GM23338 (cell line): ENCODE data around the gene NUDT13. TPM values are rescaled to one million over a fixed set of nuclear protein-coding genes. Genes with fewer than 3 reads are reported as not detected.

Experiments used
- ATAC-seq: fragments of 200-7000 bp; cut with Tn5 transposase; 3 replicates; pipeline ENCODE4 v1.9.1; 2020
- DNase-seq: peaks from one replicate; pipeline ENCODE4 v3.0.0-alpha.2; 2015; ENCODE audit warnings: low spot score
- H2AFZ ChIP-seq: fragments of 200-600 bp; sonication (generic); 2 replicates; pipeline ENCODE4 v1.8.0; 2016; ENCODE audit warnings: antibody characterized with exemption, mild to moderate bottlenecking, moderate library complexity
- H3F3A ChIP-seq: fragments of 200-600 bp; sonication (generic); replicated peaks from 2 replicates; pipeline ENCODE4 v1.8.0; 2017; ENCODE audit warnings: antibody characterized with exemption, mixed run types, low read depth
- H3K27ac ChIP-seq: fragments of 200-600 bp; sonication (generic); 2 replicates; pipeline ENCODE4 v1.6.1; 2016; ENCODE audit warnings: low read depth
- H3K27me3 ChIP-seq: fragments of 200-600 bp; sonication (generic); 2 replicates; pipeline ENCODE4 v1.8.0; 2016; ENCODE audit warnings: mild to moderate bottlenecking, mixed run types, moderate library complexity; ENCODE audit not compliant: insufficient read depth
- H3K36me3 ChIP-seq: fragments of 200-600 bp; sonication (generic); 2 replicates; pipeline ENCODE4 v1.8.0; 2016; ENCODE audit warnings: mild to moderate bottlenecking; ENCODE audit not compliant: insufficient read depth
- H3K4me1 ChIP-seq: fragments of 200-600 bp; sonication (generic); 2 replicates; pipeline ENCODE4 v1.8.0; 2016; ENCODE audit warnings: mild to moderate bottlenecking, moderate library complexity; ENCODE audit not compliant: insufficient read depth
- H3K4me2 ChIP-seq: fragments of 200-600 bp; sonication (generic); 2 replicates; pipeline ENCODE4 v1.7.1; 2017; ENCODE audit warnings: mixed run types
- H3K4me3 ChIP-seq: fragments of 200-600 bp; sonication (generic); 2 replicates; pipeline ENCODE4 v1.6.1; 2016; ENCODE audit warnings: mixed run types
- H3K79me2 ChIP-seq: fragments of 200-600 bp; sonication (generic); replicated peaks from 2 replicates; pipeline ENCODE4 v1.8.0; 2017; ENCODE audit warnings: mild to moderate bottlenecking; ENCODE audit not compliant: insufficient read depth
- H3K9me2 ChIP-seq: fragments of 200-600 bp; sonication (generic); 2 replicates; pipeline ENCODE4 v1.8.0; 2017; ENCODE audit not compliant: insufficient read depth
- H4K20me1 ChIP-seq: fragments of 200-600 bp; sonication (generic); replicated peaks from 2 replicates; pipeline ENCODE4 v1.8.0; 2017; ENCODE audit warnings: mild to moderate bottlenecking; ENCODE audit not compliant: insufficient read depth
- H3K27ac Mint-ChIP-seq: 2 replicates; pipeline ENCODE4 v1.8.0; 2020; ENCODE audit warnings: inconsistent platforms, mild to moderate bottlenecking, moderate library complexity, mixed read lengths
- H3K27me3 Mint-ChIP-seq: 3 replicates; pipeline ENCODE4 v1.8.0; 2022; ENCODE audit warnings: low read depth, mild to moderate bottlenecking, moderate library complexity, mixed read lengths, inconsistent platforms; ENCODE audit not compliant: insufficient read depth, poor library complexity
- H3K36me3 Mint-ChIP-seq: 3 replicates; pipeline ENCODE4 v1.8.0; 2021; ENCODE audit warnings: low read depth, mild to moderate bottlenecking, inconsistent platforms, moderate library complexity, mixed read lengths
- H3K4me1 Mint-ChIP-seq: 3 replicates; pipeline ENCODE4 v1.8.0; 2020; ENCODE audit warnings: mild to moderate bottlenecking, inconsistent platforms, mixed read lengths
- H3K4me3 Mint-ChIP-seq: 3 replicates; pipeline ENCODE4 v1.8.0; 2021; ENCODE audit warnings: moderate library complexity, mild to moderate bottlenecking, inconsistent platforms, mixed read lengths
- H3K9me3 Mint-ChIP-seq: 3 replicates; pipeline ENCODE4 v1.8.0; 2020; ENCODE audit warnings: moderate library complexity, mild to moderate bottlenecking, inconsistent platforms, mixed read lengths
- CREB1 ChIP-seq: fragments of 250-450 bp; sonication (Bioruptor Pico); IDR thresholded peaks from 2 replicates; pipeline ENCODE4 v1.5.0; 2020; ENCODE audit warnings: low read depth, mild to moderate bottlenecking, moderate library complexity
- EZH2phosphoT487 ChIP-seq: fragments of 200-600 bp; sonication (generic); IDR thresholded peaks from one replicate; pipeline ENCODE4 v1.8.1; 2018; ENCODE audit warnings: antibody characterized with exemption; ENCODE audit not compliant: unreplicated experiment
- JUNB ChIP-seq: IDR thresholded peaks from one replicate; pipeline ENCODE4 v1.6.1; 2016; ENCODE audit warnings: antibody characterized with exemption; ENCODE audit not compliant: unreplicated experiment
- NANOG ChIP-seq: IDR thresholded peaks from 2 replicates; pipeline ENCODE4 v1.6.1; 2016; ENCODE audit warnings: antibody characterized with exemption, borderline replicate concordance
- POLR2AphosphoS5 ChIP-seq: IDR thresholded peaks from 2 replicates; pipeline ENCODE4 v1.6.1; 2016; ENCODE audit warnings: antibody characterized with exemption, low read depth
- REST ChIP-seq: IDR thresholded peaks from one replicate; pipeline ENCODE4 v1.6.1; 2018; ENCODE audit warnings: antibody characterized with exemption; ENCODE audit not compliant: unreplicated experiment
- STAT1 ChIP-seq: IDR thresholded peaks from one replicate; pipeline ENCODE4 v1.6.1; 2016; ENCODE audit warnings: antibody characterized with exemption; ENCODE audit not compliant: unreplicated experiment
- ZNF114 ChIP-seq: fragments of 250-450 bp; sonication (Bioruptor Pico); IDR thresholded peaks from 2 replicates; pipeline ENCODE4 v1.5.0; 2020; ENCODE audit warnings: mild to moderate bottlenecking, moderate library complexity
- ZNF331 ChIP-seq: fragments of 250-450 bp; sonication (Bioruptor Pico); IDR thresholded peaks from 2 replicates; pipeline ENCODE4 v1.5.0; 2020; ENCODE audit warnings: low read depth, mild to moderate bottlenecking, moderate library complexity
- polyA plus RNA-seq: library from polyadenylated mRNA; unstranded; fragments of >200 nt; fragmentation: Nextera tagmentation; extraction: Ambion mirVana; gene quantifications from 2 replicates; pipeline ENCODE4 v1.2.1, GENCODE V29; 2016
- total RNA-seq: library from RNA; depleted of rRNA; stranded (reverse); fragments of >200 nt; shearing (Covaris generic); gene quantifications from 2 replicates; pipeline ENCODE4 v1.2.3, GENCODE V29; 2014
- TF ChIP-seq, protein P1 (sequence below): IDR thresholded peaks from 2 replicates; pipeline ENCODE4 v1.6.1; 2016; ENCODE audit warnings: antibody characterized with exemption
- TF ChIP-seq, protein P2 (sequence below), 2 experiments: fragments of 200-600 bp in 1 of 2; sonication (generic) in 1 of 2; conservative IDR thresholded peaks; 2 replicates each; pipeline versions ENCODE4 v1.5.1 to v1.6.1; 2016 to 2017; ENCODE audit warnings: antibody characterized with exemption in 2 of 2, low read depth in 2 of 2, mild to moderate bottlenecking in 2 of 2, moderate library complexity in 1 of 2

The NUDT13 gene
- total and polyA plus RNA-seq, 2 experiments from 2014 or later: 1.4 to 2.2 TPM

DNA sequence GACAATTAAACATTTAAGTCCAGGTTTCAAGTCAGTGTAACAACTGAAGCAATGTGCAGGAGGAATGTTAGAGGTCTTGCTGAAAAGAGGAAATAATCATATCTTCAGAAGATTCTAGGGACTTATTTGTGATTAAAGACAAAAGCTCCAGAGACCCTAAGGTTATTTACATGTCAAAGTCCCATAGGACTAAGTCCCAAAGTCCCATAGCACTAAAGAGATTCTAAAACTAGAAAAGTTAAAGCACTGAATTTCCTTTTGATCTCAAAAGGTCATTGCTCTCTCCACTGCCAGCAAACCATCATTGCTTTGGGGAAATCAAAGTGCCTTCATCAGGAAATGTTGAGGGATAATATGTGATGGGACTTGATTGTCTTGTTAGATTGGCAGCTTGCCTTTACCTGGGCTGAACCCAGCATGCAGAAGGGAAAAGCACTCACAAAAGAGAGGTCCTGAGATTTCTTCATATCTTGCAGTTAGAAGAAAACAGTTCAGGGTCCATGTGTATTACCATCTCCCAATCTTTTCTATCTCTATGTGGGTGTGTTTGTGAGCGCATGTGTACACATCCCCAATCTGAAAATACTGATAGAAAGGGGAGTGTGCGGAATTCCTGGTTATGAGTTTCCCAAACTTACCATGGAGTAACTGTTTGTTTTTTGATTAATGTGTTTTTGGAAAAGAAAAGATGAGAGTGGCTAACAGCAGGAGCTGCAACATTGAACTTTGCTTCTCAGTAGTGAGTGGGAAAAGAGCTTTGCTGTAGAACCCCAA is 21.8 kb downstream of the NUDT13 start (continued):
- TF ChIP-seq REST (no peak), ZNF114 (CRISPR knock-in tag) (no peak), JUNB (no peak), POLR2AphosphoS5 (no peak), EZH2phosphoT487 (no peak), ZNF331 (CRISPR knock-in tag) (no peak), NANOG (no peak)
- TF ChIP-seq, protein P1, sequence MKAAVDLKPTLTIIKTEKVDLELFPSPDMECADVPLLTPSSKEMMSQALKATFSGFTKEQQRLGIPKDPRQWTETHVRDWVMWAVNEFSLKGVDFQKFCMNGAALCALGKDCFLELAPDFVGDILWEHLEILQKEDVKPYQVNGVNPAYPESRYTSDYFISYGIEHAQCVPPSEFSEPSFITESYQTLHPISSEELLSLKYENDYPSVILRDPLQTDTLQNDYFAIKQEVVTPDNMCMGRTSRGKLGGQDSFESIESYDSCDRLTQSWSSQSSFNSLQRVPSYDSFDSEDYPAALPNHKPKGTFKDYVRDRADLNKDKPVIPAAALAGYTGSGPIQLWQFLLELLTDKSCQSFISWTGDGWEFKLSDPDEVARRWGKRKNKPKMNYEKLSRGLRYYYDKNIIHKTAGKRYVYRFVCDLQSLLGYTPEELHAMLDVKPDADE: no peak
- TF ChIP-seq, protein P2, sequence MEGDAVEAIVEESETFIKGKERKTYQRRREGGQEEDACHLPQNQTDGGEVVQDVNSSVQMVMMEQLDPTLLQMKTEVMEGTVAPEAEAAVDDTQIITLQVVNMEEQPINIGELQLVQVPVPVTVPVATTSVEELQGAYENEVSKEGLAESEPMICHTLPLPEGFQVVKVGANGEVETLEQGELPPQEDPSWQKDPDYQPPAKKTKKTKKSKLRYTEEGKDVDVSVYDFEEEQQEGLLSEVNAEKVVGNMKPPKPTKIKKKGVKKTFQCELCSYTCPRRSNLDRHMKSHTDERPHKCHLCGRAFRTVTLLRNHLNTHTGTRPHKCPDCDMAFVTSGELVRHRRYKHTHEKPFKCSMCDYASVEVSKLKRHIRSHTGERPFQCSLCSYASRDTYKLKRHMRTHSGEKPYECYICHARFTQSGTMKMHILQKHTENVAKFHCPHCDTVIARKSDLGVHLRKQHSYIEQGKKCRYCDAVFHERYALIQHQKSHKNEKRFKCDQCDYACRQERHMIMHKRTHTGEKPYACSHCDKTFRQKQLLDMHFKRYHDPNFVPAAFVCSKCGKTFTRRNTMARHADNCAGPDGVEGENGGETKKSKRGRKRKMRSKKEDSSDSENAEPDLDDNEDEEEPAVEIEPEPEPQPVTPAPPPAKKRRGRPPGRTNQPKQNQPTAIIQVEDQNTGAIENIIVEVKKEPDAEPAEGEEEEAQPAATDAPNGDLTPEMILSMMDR (conservative IDR thresholded peaks at IDR 0.05; ENCODE audit: low read depth in 2 of 2): no peak

DNA sequence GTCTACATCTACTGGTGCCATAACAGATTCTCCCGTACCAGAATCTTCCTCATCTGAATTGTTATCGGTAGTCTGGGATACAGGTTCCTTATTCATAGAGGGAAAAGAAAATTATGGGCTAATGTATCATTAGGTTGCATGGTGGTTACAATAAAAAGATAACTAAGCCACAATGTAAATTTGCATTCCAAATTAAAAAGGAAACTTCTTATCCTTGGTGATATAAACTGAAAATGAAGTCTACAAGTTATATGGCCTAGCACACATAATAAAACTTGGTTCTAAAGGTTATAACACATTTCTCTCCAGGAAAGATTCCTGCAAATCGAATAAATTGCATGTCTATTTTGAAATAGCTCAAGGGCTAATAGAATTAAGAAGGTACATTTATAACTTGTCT is 24.5 kb downstream of the NUDT13 start:
- H3K4me2 ChIP-seq: no peak overlapping the region
- DNase-seq: no peak
- no peaks in the 10 kb centered on the region for H3K79me2 ChIP-seq
- no peaks in the 10 kb centered on the region for H3K4me1 ChIP-seq
- Mint-ChIP-seq H3K36me3 (peaks cover 68% of the 10 kb centered on the region), H3K9me3 (no peaks in the 10 kb centered on the region), H3K27me3 (peaks cover 2% of the 10 kb centered on the region), H3K27ac (no peak overlapping the region), H3K4me1 (no peaks in the 10 kb centered on the region), H3K4me3 (no peak overlapping the region)
- 0 out of 2 replicates have a peak, but pooled peaks cover 7% of the 10 kb centered on the region for H4K20me1 ChIP-seq
- H3F3A ChIP-seq: no peaks in the 10 kb centered on the region
- H3K27me3 ChIP-seq: no peaks in the 10 kb centered on the region
- peaks cover 55% of the 10 kb centered on the region for H3K36me3 ChIP-seq
- no peak overlapping the region for H3K27ac ChIP-seq
- no peak overlapping the region for H3K4me3 ChIP-seq
- H2AFZ ChIP-seq: no peak overlapping the region
- ATAC-seq: no peak
- H3K9me2 ChIP-seq: no peaks in the 10 kb centered on the region
- TF ChIP-seq CREB1 (CRISPR knock-in tag) (no peak), STAT1 (no peak)
- TF ChIP-seq, protein P1: no peak
